OCI-LY3 (cell line): ENCODE results near the gene WASF2.

ENCODE experiments used
- H2AFZ ChIP-seq: fragments of 200-600, 300-600 bp; shearing (Covaris generic); 2 replicates; pipeline ENCODE4 v1.6.0; 2014; ENCODE audit warnings: antibody characterized with exemption, low read depth, low read length
- H3K27ac ChIP-seq: fragments of 200-600, 300-600 bp; sonication (generic); 2 replicates; pipeline ENCODE4 v1.5.1; 2014; ENCODE audit warnings: mild to moderate bottlenecking, low read length, moderate library complexity, mixed read lengths
- H3K27me3 ChIP-seq: fragments of 200-600, 300-600 bp; sonication (generic); 2 replicates; pipeline ENCODE4 v1.6.1; 2014; ENCODE audit warnings: low read depth, low read length, mixed read lengths
- H3K36me3 ChIP-seq: fragments of 200-600, 300-600 bp; sonication (generic); replicated peaks from 2 replicates; pipeline ENCODE3; 2014; ENCODE audit warnings: low read depth, low read length, mixed read lengths
- H3K4me1 ChIP-seq: fragments of 300-600, 200-600 bp; sonication (generic); 2 replicates; pipeline ENCODE4 v1.6.1; 2014; ENCODE audit warnings: low read length, mixed read lengths
- H3K4me2 ChIP-seq: fragments of 200-600, 300-600 bp; sonication (generic); 2 replicates; pipeline ENCODE4 v1.6.1; 2014; ENCODE audit warnings: low read length, mixed read lengths
- H3K4me3 ChIP-seq: fragments of 300-600, 200-600 bp; sonication (generic); 2 replicates; pipeline ENCODE4 v1.5.1; 2014; ENCODE audit warnings: antibody characterized with exemption, mild to moderate bottlenecking, low read length, moderate library complexity
- H3K79me2 ChIP-seq: fragments of 300-600, 200-600 bp; shearing (Covaris generic); 2 replicates; pipeline ENCODE4 v1.6.1; 2014; ENCODE audit warnings: mild to moderate bottlenecking, low read length, mixed read lengths
- H3K9ac ChIP-seq: fragments of 300-600, 200-600 bp; shearing (Covaris generic); 2 replicates; pipeline ENCODE4 v1.6.0; 2014; ENCODE audit warnings: mild to moderate bottlenecking, low read length, moderate library complexity
- H3K9me3 ChIP-seq: fragments of 200-600, 300-600 bp; shearing (Covaris generic); 2 replicates; pipeline ENCODE4 v1.6.1; 2014; ENCODE audit warnings: low read length, mixed read lengths; ENCODE audit not compliant: insufficient read depth
- H4K20me1 ChIP-seq: fragments of 200-600, 300-600 bp; sonication (generic); 2 replicates; pipeline ENCODE4 v1.6.1; 2016; ENCODE audit warnings: low read length, mixed read lengths; ENCODE audit not compliant: insufficient read depth
- CTCF ChIP-seq: fragments of 200-600, 300-600 bp; sonication (generic); IDR thresholded peaks from 2 replicates; pipeline ENCODE4 v1.5.1; 2014; ENCODE audit warnings: antibody characterized with exemption, low read length, low read depth
- EZH2phosphoT487 ChIP-seq: fragments of 200-600 bp; shearing (Covaris generic); IDR thresholded peaks from 2 replicates; pipeline ENCODE4 v1.6.1; 2018; ENCODE audit warnings: antibody characterized with exemption, mixed run types, low read depth

WASF2 gene

DNA sequence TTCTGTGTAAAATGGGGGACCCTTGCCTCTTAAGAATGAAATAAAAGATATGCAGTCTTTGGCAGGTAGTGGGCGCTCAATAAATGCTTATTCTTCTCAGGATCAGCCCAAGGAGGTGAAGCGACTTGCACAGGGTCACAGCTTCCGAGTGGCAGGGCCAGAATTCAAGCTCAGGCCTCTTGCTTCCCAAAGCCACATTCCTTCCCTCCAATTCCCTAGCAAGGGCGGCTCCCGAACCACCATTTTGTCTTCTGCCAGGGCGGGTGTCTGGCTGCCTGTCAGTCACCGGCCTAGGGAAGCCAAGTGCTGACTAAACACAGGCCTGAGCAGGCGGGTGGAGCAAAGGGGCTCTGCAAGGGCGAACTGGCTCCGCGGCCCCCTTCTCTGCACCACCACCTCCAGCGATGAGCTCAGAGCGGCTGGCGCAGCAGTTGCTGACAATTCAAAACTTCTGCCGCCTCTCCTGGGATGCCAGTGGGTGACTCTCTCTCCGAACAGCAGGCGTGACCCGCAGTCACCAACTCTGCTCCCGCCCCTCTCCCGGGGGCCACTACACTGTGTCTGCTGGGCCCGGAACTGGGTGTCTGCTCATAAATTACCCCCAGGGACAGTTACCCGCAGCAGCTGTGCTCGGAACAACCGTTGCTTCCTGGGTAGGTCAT is 86.8 kb downstream of the WASF2 start:
- no peak overlapping the region for H3K4me2 ChIP-seq
- no peaks in the 10 kb centered on the region for H4K20me1 ChIP-seq
- H3K9me3 ChIP-seq = no peaks in the 10 kb centered on the region
- no peaks in the 10 kb centered on the region for H3K27me3 ChIP-seq
- no peak overlapping the region for H2AFZ ChIP-seq
- H3K4me3 ChIP-seq = no peak overlapping the region
- no peak overlapping the region for H3K9ac ChIP-seq
- TF ChIP-seq CTCF (peak; percentile 48), EZH2phosphoT487 (no peak)
- peaks cover 17% of the 10 kb centered on the region for H3K4me1 ChIP-seq
- H3K27ac ChIP-seq = no peak overlapping the region
- no peaks in the 10 kb centered on the region for H3K79me2 ChIP-seq
- H3K36me3 ChIP-seq = peaks cover 1% of the 10 kb centered on the region

- Histone ChIP-seq H3K36me3 (no peaks in the 10 kb centered on the region), H4K20me1 (no peaks in the 10 kb centered on the region), H2AFZ (no peak overlapping the region), H3K27me3 (no peaks in the 10 kb centered on the region), H3K4me2 (no peak overlapping the region), H3K4me1 (peaks cover 12% of the 10 kb centered on the region), H3K27ac (no peak overlapping the region), H3K4me3 (no peak overlapping the region), H3K9ac (no peak overlapping the region), H3K79me2 (no peaks in the 10 kb centered on the region), H3K9me3 (no peaks in the 10 kb centered on the region)
- TF ChIP-seq EZH2phosphoT487 = no peak
- TF ChIP-seq CTCF = no peak
Observed at GRCh38 chr1:27402349-27402754, 87.6 kb downstream of the WASF2 start.

DNA sequence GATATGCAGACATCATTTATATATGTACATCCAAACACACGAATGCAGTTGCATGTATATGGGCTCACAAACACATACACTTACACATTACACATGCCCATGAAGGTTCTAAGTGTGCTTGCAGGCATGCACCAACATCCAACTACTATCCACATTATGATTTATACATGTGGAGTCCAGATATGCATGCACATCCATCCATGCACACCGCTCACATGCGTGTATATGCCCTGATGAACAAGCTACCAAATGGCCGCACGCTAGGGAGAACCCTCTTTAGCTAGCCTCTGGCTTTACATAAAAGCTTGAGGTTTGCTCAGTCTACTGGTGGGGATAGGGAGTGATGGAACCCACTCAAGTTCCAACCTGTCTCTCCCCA is 89.0 kb downstream of the WASF2 start:
- TF ChIP-seq CTCF (no peak), EZH2phosphoT487 (no peak)
- H2AFZ ChIP-seq = no peak overlapping the region

DNA sequence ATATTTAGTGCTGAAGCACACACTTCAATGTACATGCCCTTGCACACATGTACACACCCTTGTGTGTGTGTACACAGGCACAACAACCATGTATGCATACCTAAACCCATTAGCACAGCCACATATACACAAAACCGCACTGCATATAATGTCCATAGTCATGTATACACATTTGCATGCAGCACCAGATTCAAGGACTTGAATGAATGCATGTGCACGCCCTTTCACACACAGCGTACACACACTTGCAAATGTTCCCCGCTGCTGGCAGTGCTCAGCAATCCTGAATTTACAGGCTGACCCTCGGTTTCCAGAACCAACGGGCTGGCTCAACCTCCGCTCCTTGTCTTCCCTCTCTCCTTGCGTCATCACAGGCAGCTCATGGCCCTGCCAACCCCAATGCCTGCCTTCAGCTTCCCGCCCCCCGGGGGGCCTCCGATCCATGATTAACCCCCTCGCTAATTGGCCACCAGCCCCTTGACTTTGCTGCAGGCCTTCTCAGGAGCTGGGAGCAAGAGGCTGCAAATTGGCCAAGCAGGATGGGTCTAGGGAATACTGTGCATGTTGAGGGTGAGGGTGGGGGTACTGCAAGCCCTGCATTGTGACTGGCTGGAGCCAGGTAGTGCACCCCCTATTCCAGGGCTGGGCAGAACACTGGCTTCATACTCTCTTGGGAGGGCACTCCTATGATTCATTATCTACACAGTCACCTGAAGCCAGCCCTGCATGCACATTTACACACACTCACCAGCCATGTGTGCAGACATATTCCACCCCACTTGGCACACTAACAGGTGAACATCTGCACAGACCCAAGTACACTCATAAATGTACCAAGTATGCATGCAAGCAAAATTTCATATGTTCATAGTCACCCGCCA is 89.6 kb downstream of the WASF2 start:
- Histone ChIP-seq H3K9ac (no peak overlapping the region), H4K20me1 (no peaks in the 10 kb centered on the region), H3K4me3 (no peak overlapping the region), H2AFZ (no peak overlapping the region), H3K4me1 (peaks cover 5% of the 10 kb centered on the region; the same call in 1 of the 2 replicates), H3K36me3 (no peaks in the 10 kb centered on the region), H3K9me3 (no peaks in the 10 kb centered on the region), H3K27ac (no peak overlapping the region), H3K79me2 (no peaks in the 10 kb centered on the region), H3K27me3 (no peaks in the 10 kb centered on the region), H3K4me2 (no peak overlapping the region)
- TF ChIP-seq CTCF = no peak
- no peak for TF ChIP-seq EZH2phosphoT487

More for the DNA sequence above, 89.0 kb downstream of the WASF2 start:
- no peaks in the 10 kb centered on the region for H3K27me3 ChIP-seq
- no peaks in the 10 kb centered on the region for H3K9me3 ChIP-seq
- no peaks in the 10 kb centered on the region for H3K4me1 ChIP-seq
- H3K79me2 ChIP-seq = no peaks in the 10 kb centered on the region
- no peaks in the 10 kb centered on the region for H4K20me1 ChIP-seq
- no peak overlapping the region for H3K4me2 ChIP-seq
- no peak overlapping the region for H3K27ac ChIP-seq
- no peaks in the 10 kb centered on the region for H3K36me3 ChIP-seq
- no peak overlapping the region for H3K9ac ChIP-seq
- no peak overlapping the region for H3K4me3 ChIP-seq
